Fibroblast of mammary gland (primary cell): ENCODE results near the gene EMC1.

Experiments used
- DNase-seq: peaks from one replicate; pipeline ENCODE4 v3.0.0-alpha.2; 2010; ENCODE audit warnings: low read depth
- H3K4me3 ChIP-seq: 2 replicates; pipeline ENCODE4 v1.5.1; 2011; ENCODE audit warnings: low read depth, mild to moderate bottlenecking, low read length, moderate library complexity; ENCODE audit not compliant: control insufficient read depth
- CTCF ChIP-seq: conservative IDR thresholded peaks from 2 replicates; pipeline ENCODE4 v1.5.1; 2011; ENCODE audit warnings: low read depth, low read length, inconsistent platforms; ENCODE audit not compliant: control insufficient read depth, insufficient read depth

Gene EMC1

GRCh38 chr1:19209990-19210771 lies 41.1 kb downstream of the EMC1 start, which contains the start of gene UBR4:
Gene UBR4, minus strand, starts transcription at chr1:19210266. Its CDS starts 18 bp downstream, at chr1:19210248.
- peak within 1 kb of the TSS; percentile 75 for H3K4me3 ChIP-seq
- TF ChIP-seq CTCF: no peak
- peak; percentile 91 for DNase-seq

GRCh38 chr1:19209439-19209989 lies 41.8 kb downstream of the EMC1 start:
- peak; percentile 61 for DNase-seq
- no peak for TF ChIP-seq CTCF
- H3K4me3 ChIP-seq: peak overlapping the region; percentile 75

GRCh38 chr1:19208710-19209438 lies 42.5 kb downstream of the EMC1 start:
- peak; percentile 79 for DNase-seq

GRCh38 chr1:19206947-19207346 lies 44.4 kb downstream of the EMC1 start:
- H3K4me3 ChIP-seq: no peak overlapping the region
- DNase-seq: no peak
- no peak for TF ChIP-seq CTCF

More at GRCh38 chr1:19208710-19209438, 42.5 kb downstream of the EMC1 start:
- TF ChIP-seq CTCF: no peak
- H3K4me3 ChIP-seq: peak overlapping the region; percentile 75

- TF ChIP-seq CTCF: no peak
- H3K4me3 ChIP-seq: no peak overlapping the region
- DNase-seq: no peak
Measured at GRCh38 chr1:19205845-19206244, 45.5 kb downstream of the EMC1 start.

GRCh38 chr1:19205403-19205802 lies 45.9 kb downstream of the EMC1 start:
- DNase-seq: no peak
- no peak for TF ChIP-seq CTCF
- H3K4me3 ChIP-seq: no peak overlapping the region
